H54 (cell line): ENCODE results near the gene TBCD.

Experiments
- DNase-seq: peaks from one replicate; pipeline ENCODE4 v3.0.0; 2011; ENCODE audit warnings: low spot score, mixed read lengths; ENCODE audit not compliant: insufficient read length
- FAIRE-seq: peaks from 3 replicates; lab custom pipeline; 2011; peaks lifted over from hg19 to GRCh38; lab: Jason Lieb, UNC
- POLR2A ChIP-seq: IDR thresholded peaks from 2 replicates; pipeline ENCODE4 v1.6.1; 2011; ENCODE audit warnings: low read depth, mild to moderate bottlenecking, low read length

Gene TBCD

DNA sequence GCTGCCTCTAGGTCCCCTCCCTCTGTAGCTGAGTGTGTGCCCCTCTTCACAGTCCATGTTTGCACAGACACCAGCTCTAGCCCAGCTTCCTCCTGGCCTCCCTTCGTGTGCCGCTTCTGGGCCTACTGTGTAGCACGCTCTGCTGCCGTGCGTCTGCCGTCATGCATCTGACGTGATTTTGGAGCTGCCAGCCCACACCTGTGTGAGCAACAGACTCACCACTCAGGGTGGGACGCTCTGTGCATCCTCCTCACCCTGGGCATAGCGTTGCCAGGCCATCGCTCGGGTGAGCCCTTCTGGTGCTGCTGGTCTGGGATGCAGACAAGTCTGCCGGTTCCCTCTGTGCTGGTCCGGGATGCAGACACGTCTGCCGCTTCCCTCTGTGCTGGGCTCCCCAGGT is 127.4 kb downstream of the TBCD start:
- no peak for DNase-seq
- FAIRE-seq: no peak
- no peak for TF ChIP-seq POLR2A

DNA sequence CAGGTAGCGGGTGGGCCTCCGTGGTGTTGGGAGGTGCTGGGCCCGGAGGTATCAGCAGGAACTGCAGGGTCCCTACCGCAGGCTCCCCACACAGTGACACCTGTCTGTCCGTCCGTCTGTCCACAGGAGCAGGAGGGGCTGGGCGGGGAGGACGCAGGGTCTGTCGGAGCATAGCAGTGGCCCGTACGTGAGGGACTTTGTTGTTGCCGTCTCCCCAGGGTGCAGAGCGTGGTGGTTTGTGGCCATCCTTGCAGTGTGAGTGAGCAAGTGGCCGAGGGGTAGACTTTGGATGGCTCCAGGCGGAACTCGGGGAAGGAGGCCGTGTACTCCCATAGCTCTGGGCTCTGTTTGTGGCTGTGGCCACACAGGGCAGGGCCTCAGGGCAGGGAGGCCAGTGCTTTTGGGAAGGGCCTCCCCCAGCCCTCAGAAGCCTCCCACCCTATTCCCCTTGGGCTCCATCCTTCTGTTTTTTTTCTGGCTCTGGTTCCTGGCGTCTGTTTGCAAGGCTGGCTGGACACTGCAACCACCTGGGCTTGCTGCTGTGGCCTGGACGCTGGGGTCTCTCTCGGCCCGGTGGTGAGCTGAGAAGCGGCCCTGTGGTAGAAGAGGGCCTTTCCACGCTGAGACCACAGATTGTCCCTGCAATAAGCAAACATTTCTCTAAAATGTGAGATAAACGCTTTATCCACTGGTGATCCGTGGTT is 128.9 kb downstream of the TBCD start:
- FAIRE-seq (no peak), DNase-seq (no peak)
- TF ChIP-seq POLR2A: no peak

DNA sequence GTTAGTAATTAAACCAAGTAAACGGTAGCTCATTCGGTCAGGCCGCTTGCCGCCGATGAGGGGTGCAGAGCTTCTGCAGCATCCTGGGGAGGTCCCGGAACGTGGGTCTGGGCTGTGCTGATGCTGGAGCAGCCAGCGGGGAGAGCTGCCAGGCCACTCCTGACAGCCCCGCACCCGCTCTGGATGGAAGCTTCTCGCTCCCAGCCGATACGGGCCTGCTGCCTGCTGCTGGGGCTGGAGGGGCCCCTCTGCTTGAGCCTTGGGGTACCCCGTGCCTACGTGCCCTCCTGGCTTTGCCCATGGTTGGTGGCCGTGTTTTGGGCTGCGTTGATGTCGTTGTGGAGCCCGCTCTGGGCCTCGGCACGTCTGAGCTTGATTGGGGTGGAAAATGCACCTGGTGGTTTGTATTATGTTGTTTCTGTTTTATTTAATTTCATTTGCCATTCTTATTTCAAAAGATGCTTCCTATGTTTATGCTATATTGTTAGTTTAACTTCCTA is 129.5 kb downstream of the TBCD start:
- TF ChIP-seq POLR2A: no peak
- DNase-seq: no peak
- no peak for FAIRE-seq

DNA sequence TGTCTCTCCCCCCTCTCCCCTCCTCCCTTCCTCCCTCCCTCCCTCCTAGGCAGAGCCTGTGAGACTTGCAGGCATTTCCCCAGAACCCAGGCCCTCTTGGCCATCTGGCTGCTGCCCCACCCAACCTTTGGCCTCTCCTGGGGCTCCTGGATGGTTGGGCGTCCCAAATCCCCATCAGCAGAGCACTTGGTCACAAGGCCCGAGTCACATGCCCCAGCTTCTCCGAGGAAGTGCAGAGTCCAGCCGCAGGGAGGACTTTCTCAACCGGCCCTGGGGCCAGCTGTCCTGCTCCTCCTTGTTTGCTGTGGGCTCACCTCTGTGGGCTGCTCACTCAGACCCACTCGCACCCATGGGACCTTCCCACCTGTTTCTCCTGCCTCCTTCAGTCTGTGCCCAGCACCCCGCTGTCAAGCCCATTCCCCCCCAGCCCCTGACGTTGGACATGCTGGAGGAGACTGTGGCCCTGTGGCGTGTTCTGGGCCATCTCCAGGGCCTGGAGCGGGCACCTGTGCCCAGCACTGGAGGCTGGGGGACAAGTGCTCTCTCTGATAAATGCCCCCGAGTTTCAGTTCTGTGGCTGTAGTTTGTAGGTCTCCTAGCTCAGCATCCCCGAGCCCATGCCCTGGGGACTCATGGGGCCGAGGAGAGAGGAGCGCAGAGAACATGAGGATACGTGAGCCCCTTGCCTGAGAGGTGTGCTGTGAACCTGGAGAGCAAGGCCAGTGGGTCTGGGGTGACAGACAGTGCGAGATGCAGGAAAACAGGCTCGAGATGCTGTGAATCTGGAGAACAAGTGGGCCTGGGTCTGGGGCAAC is 130.2 kb downstream of the TBCD start:
- FAIRE-seq (no peak), DNase-seq (no peak)
- no peak for TF ChIP-seq POLR2A

DNA sequence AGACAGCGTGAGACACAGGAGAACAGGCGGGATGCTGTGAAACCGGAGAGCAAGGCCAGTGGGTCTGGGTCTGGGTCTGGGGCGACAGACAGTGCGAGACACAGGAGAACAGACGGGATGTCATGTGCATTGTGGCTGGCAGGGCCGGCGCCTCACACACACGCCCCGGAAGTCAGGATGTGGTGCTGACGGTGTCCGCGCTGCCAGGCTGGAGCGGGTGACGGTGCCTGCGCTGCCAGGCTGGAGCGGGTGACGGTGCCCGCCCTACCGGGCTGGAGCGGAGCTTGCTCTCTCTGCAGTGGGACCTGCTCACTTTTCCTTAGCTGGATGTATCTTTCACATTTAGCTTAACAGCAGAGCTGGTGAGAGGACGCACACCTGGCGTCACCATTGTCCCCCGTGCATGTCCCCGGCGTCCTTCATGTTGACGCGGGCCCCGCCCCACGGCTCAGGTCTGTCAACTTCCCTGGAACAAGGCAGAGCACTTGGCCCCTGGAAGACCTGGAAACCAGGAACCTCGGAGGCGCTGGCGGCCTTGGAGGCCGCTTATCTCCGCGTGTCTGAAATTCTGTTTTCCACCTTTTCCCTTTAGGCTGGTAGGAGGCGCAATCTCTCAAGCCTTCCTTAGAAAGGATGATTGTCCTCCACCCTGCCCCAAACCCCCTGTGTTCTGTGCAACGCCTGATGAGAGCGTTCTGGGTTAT is 131.0 kb downstream of the TBCD start:
- TF ChIP-seq POLR2A: no peak
- DNase-seq (no peak), FAIRE-seq (no peak)

DNA sequence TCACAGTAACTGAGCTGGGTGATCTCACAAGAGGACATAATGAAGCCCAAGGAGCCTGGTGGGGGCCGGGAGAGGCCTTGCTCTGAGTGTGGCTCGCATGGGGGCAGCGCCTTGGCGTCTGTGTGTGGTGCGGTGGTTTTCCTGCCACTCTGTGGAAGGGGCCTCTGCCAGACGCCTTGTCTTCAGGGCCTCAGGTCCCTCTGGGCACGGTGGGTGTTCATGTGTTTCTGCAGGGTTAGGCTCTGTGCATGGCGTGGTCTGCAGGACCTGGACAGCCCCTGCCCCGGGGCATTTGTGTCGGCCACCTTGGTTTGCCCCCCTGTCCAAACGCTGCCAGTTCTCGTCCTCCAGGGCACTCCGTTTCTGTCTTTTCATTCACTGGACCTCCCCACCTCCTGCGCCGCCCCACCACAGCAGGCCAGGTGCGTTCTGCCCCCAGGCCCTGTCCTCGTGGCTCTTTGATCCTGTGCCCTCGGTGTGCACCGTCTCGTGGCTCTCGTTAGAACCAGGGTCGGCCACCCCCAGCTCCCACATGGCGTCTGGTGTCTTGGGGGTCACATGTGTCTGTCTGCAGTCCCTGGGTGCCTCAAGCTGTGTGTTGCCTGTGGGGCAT is 131.7 kb downstream of the TBCD start:
- TF ChIP-seq POLR2A: no peak
- DNase-seq (no peak), FAIRE-seq (no peak)

DNA sequence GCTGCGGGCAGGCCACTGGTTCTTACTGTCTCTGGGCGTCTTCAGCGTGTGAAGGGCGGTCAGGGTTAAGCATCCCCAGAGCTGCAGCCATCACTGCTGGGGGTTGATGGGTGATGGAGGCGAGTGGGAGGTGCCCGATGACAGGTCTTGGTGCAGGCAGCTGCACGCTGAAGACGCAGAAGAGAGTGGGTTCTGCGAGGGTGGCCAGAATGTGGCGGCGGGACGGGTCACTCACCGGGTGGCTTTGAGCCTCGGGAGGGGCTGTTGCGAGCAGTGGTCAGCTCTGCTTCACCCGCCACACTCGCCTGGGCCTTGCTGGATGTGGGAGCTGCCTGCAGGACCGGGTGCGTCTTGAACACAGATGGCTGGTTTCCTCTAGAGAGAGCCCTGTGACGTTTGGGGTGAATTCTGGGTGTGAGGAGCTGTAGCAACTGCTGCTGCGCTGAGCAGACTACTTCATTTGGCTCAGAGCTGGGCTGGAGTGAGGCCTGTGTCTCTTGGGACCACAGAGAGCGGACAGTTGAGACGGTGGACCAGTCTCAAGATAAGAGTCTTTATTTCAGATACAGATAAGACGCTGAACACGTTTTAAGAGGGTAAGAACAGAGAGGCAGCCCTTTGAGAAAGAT is 132.6 kb downstream of the TBCD start:
- TF ChIP-seq POLR2A: no peak
- no peak for FAIRE-seq
- DNase-seq: no peak

DNA sequence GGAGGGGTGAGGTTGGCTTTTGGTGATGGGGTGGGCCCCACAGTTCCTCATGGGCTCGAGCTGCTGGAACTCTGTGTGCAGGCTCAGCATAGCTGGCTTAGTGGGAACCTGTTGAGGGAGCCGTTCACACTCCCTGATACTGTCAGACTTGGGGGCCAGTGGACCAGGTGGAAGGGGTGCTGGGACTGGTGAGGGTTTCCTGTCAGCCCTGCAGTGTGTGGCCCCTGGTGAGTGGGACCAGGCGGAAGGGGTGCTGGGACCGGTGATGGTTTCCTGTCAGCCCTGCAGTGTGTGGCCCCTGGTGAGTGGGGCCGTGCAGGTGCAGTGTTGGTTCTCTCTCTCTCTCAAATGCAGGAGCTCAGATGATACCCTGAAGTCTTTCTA is 133.1 kb downstream of the TBCD start:
- TF ChIP-seq POLR2A: no peak
- FAIRE-seq: no peak
- DNase-seq: no peak

DNA sequence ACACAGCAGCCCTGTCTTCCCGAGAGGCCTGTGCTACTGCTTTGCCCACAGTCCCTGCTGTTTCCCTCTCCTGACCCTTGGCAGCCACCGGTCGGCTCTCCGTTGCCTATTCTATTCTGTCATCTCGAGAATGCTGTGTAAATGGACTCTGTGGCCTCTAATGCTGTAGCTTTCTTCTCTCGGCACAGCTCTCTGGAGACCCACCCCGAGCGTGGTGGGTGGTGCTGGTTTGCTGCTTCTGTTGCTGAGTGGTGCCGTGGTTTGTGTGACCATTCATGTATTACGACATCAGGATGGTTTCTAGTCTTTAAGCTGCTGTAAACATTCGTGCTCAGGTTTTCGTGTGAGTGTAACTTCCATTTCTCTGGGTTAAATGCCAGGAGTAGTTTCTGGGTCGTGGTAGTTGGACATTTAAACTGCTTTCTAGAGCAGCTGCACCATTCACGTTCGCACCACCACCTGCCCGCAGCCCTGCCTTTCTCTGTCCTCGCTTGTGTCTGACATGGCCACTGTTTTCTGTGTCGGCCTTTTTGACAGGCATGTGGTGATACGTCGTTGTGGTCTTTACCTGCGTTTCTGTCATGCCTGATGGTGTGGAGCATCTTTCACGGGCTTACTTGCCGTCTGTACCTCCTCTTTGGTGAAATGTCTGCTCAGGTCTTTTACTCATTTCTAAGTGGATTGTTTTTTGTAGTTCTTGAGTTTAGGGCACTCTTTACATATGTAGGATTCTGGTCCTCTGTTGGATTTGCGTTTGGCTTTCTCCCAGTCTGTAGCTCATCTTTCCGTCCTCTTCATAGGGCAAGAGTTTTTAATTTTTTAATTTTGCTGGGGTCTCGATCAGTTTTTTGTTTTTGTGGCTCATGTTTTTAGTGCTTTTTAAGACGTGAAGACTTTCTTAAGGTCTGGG is 135.6 kb downstream of the TBCD start:
- no peak for FAIRE-seq
- no peak for TF ChIP-seq POLR2A
- no peak for DNase-seq

DNA sequence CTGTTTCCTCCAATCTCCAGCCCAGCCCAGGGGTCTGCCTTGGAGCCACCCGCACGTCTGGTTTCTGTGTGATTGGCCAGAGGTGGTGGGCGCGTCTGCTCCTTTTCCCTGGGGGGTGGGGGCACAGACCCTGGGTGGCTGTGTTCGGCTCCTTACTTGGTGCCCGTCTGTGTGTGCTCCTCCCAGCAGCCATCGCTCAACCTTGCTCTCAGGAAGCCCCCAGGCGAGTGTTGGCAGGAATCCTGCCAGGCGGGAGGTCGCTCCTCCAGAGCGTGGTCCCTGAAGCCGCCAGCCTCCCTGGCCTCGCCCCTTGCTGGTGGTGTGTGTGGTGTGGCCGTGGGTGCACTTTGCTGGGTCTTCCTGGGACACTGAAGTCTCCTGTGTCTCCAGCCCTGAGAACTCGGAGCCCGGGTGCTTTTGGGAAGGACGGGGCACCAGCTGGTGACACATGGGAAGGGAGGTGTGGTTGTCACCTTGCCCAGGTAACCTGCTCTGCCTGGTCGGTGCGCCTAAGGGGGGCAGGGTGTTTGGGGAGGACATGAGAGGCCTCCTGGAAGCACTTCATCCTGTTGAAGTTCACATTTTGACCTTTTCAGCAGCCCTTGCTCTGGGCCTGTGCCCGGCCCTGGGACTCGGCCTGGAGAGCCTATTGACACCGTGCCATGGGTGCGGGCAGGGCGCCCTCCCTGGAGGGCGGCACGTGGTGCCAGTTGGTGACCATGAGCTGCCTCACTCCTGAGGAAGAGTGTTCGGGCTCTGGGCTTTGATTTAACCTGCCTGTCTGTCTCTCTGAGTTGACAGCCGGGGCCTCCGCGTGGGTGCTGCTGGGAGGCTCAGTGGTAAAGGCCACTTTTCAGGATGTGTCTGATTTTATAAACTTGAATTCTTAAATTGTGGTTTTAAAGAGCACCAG is 137.0 kb downstream of the TBCD start:
- FAIRE-seq (no peak), DNase-seq (no peak)
- no peak for TF ChIP-seq POLR2A

DNA sequence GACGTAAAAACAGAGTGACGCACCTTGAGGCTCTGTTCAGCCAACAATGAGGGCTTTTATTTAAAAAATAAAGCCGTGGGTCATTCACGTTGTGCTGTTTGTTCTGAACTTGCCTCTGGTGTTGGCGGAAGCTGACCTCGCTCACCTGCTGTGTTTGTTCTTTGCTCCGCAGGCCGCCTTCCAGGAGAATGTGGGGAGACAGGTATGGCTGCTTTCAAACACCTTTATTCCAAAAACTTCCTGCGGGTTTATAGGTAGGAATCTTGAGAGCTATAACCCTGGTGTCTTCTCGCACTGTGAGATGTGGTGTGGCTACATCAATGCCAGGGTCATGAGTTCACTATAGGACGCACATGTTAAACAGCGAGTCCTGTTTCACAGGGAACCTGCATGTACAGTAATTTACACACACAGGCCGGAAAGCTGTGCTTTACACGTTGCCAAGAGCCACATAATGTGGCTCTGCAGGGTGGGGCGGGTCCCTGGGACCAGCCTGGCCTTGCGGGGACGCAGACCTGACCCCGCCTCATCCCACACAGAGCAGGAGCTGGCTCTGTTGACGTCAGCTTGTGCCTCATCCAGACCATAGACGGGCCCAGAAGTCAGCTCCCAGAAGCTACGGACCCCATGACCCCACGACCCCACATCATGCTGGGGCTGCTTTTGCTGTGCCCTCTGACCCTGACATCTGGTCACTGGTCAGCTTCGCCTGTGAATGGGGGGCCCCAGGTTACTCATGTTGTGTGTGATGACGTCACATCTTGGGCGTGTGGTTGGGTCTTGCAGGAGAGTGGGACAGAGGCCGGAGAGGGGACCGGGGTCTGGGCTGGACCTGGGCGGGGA is 137.9 kb downstream of the TBCD start:
- TF ChIP-seq POLR2A: no peak
- DNase-seq: no peak
- no peak for FAIRE-seq
